HG03108 (cell line): Measurements from ENCODE around the gene AK1.
"Not testable (repeated sequence)": the region's sequence is repeated elsewhere in the genome, so short reads cannot be mapped to it uniquely, and the experiment has no call there.

ENCODE experiments used
- ATAC-seq: cut with Tn5 transposase; IDR thresholded peaks from one replicate; pipeline ENCODE4 v1.9.1; 2021; ENCODE audit warnings: moderate library complexity; ENCODE audit not compliant: unreplicated experiment

AK1 gene

DNA sequence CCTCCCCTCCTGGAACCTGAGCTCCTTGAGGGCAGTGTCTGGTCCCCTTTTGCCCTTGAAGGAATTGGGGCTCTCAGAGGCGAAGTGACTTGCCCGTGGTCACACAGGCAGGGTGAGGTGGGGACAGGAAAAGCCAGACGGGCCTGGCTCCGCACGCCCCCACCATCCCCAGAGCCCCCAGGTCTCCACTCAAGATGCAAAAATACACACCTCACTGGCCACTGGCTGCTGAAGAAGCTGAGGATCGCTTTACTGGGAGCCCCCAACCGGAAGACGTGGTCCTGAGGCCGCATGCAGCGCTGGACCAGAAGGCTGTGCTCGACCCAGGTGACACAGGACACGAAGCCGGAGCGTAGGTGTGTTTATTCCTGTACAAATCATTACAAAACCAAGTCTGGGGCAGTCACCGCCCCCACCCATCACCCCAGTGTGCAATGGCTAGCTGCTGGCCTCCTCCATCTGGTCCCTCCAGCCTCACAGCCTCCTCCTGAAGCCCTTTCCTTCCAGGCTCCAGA lies 7.6 kb upstream of the AK1 start:
- no peak for ATAC-seq

- ATAC-seq: no peak
These were observed 7.0 kb upstream of the AK1 start for GRCh38 chr9:127884427-127884911.

DNA sequence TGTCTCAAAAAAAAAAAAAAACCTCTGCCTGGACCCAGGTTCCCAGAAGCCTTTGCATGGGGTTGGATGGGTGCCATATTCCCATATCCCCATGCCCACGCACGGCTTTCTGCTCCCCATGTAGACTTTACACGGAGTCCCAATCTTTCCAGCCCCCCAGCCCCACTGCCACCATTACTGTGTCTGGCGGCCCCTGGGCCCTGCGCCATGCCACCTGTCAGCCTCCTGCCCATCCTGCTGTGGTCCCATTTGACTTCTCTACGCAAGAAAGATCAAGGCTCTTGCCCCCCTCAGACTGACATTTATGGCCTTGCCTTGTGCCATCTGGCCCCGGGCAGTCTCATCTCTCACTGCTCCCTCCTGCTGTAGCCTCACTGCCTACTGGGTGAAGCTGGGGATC lies 6.5 kb upstream of the AK1 start:
- no peak for ATAC-seq

DNA sequence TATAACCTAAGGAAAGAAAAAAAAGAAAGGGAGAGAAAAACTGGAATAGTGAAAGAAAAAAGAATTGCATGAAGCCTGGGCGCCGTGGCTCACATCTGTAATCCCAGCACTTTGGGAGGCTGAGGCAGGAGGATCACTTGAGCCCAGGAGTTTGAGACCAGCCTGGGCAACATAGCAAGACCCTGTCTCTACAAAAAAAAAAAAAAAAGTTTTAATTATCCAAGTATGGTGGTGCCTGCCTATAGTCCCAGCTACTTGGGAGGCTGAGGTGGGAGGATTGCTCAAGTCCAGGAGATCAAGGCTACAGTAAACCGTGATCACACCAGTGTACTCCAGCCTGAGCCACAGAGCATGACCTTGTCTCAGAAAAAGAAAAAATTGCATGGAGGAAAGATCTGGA lies 4.2 kb upstream of the AK1 start:
- ATAC-seq: not testable (repeated sequence)

GRCh38 chr9:127880143-127880542 lies 2.7 kb upstream of the AK1 start:
- ATAC-seq: no peak

DNA sequence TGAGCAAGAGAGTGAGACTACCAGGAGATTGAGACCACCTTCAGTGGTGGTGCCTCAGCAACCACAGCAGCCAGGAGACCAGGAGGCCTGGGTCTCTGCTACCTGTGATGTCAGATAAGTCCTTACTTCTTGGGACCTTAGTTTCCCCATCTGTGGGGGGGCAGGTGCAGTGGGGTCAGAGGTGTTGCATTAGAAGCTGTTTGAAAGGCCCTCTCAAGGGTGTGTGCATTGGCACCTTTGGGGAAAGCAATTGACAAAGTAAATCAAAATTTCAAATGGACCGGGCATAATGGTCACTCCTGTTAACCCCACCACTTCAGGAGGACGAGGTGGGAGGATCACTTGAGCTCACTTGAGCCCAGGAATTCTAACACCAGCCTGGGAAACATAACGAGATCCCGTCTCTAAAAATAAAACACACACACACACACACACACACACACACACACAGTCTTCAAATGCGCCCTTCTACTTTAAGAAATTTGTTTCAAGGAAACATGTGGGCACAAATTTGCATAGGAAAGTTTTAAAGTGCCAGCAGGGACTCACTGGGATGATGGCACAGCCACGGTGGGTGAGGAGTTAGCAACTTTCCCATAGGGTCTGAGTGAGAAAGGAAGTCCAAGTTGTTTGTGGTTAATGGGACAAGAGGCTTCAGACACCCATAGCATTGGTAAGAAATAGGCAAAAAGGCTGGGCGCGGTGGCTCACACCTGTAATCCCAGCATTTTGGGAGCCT lies 1.3 kb upstream of the AK1 start:
- ATAC-seq: no peak

DNA sequence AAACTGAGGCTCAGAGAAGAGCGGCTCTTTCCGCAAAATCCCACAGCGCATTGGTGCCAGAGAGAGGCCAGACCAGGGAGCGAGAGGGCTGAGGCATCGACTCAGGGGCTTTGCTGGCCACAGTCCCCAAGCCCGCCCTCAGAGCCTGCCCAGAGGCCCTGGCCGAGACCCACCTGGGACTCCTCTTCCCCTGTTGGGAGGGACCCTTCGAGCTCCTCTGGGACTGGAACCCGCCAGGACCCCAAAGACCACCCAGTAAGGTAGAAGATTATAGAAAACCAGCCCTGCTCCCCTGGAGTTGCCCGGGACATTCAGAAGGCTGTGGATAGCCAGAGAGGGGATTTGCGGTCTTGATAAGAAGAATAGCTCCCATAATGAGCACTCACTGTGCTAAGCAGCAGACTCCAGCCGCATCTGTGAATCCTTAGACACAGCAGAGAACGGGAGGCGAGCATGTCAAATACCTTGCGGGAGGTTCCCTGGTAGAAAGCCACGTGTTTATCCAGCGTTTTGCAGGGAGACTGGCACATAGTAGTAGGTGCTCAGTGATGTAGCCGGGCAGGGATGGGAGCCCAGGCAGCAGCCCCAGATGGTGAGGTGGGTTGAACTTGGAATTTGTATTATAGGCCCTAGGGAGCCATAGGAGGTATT lies 651 bp upstream of the AK1 start:
- ATAC-seq: no peak

GRCh38 chr9:127876764-127877562 lies 512 bp downstream of the AK1 start:
- no peak for ATAC-seq

- no peak for ATAC-seq
These were observed 1.3 kb downstream of the AK1 start for GRCh38 chr9:127876026-127876763.

DNA sequence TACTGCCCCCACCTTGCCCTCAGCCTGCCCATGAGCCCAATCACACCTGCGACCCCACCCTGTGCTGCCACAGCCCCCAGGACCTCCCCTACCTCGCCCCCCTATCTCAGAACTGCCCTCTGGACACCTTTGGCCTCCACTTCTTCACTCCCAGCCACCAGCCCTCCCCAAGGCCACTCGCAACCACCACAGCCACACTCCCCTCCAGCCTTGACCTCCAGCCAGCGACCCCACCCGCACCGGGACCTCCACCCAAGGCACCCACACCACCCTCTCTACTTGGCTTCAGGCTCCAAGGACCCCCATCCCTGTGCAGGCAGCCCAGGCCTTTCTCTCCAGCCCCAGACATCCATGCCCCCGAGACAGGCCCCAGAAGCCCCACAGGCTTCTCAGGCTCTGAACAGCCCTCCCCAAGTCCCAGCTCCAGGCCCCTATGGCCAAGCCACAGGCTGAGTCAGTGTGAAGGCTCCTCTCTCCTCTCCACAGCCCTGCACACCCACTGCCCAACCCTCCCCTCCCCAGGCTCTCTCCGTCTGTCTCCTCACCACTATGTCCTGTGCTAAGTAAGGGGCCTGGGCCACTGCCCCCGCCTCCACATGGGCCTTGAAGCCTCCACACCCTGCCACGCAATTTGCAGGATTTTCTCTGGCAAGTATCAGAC lies 2.0 kb downstream of the AK1 start:
- no peak for ATAC-seq

DNA sequence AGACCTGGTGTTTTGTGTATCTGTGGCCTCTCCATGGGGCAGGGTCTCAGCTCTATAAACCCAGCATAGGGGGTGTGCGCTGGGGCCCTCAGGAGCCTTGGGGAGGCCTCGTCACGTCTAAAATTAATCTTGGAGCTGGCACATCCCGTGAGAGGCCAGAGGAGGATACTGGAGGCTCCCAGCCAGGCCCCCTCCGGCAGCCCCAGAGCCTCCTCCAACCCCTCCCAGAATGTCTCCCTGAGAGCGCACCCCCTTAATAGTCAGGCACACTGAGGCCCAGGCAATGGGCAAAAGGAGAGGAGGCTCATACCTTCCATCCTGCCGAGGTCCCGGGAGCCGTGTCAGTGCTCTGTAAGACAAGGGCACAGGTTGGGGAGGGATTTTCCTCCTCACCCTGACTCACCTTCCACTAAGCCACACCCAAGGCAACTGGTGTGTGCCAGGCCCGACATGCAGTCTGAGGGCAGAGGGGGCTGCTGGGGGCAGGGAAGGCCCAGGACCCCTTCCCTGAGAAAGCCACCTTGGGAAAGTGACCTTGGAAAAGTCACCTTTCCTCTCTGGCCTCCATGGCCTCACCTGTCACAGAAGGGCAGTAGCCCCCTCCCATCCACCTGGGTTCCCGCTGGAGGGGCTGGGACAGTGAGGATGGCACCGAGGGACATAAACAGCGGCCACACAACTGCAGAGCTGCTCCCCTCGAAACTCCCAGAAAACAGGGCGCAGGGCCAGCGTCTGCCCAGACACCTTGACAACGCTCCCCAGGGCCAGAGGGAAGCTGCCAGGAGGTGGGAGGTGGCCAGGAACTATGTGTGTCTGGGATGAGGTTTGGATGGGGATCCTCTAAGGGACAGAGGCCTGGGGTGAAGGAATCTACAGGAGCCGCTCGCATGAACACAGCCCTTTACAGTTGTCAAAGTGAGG lies 2.9 kb downstream of the AK1 start:
- no peak for ATAC-seq

- no peak for ATAC-seq
These were observed 3.6 kb downstream of the AK1 start for GRCh38 chr9:127873886-127874285.

- ATAC-seq: no peak
These were observed 4.2 kb downstream of the AK1 start for GRCh38 chr9:127873223-127873691.

- ATAC-seq: no peak
These were observed 4.9 kb downstream of the AK1 start for GRCh38 chr9:127872369-127873222.

- ATAC-seq: no peak
These were observed 5.9 kb downstream of the AK1 start for GRCh38 chr9:127871531-127871930.

GRCh38 chr9:127870887-127871286 lies 6.6 kb downstream of the AK1 start:
- no peak for ATAC-seq

- ATAC-seq: not testable (repeated sequence)
These were observed 7.4 kb downstream of the AK1 start for GRCh38 chr9:127870153-127870491.
